GM18508 (cell line): Measurements from ENCODE around the gene TIAM2.
A peak's percentile ranks its signal among the peaks of the same experiment; 100 is the strongest.

ENCODE experiments used
- ATAC-seq: cut with Tn5 transposase; IDR thresholded peaks from one replicate; pipeline ENCODE4 v1.9.1; 2021; ENCODE audit warnings: moderate number of reproducible peaks; ENCODE audit not compliant: insufficient read depth, unreplicated experiment

The TIAM2 gene

DNA sequence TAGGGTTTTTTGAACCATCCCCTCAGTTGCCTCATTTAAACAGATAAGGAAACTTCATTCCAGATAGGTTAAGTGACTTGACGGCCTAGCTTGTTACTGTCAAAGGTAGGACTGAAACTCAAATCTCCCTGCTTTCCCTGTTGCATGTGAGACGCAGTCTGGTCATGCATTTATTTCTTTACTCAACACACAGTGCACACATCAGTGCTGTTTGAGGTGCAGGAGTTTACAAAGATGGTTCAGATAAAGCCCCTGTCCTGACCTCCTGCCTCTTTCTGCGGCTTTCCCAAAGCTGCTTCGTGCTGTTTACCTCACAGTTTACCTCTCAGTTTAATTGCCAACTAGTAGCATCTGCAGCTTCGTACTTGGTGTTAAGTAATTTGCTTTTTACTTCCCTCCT is 26.6 kb downstream of the TIAM2 start:
- ATAC-seq: no peak

DNA sequence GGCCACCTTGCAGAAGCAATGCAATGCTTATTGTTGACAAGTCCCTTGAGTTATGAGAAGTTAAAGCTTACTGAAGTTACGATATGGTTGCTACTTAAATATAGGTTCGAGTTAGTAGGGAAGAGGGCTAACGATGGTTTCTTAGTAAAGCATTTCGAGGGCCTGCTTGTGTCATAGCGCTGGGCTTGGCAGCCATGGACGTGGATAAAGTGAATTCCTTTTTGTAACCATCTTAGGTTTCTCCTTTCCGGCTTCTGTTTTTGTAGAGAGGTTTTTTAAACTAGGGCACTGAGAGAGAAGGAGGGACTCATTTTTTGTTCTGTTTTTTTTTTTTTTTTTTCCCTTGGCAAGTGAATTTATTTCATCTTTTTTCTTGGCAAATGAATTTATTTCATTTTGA is 27.6 kb downstream of the TIAM2 start:
- no peak for ATAC-seq

DNA sequence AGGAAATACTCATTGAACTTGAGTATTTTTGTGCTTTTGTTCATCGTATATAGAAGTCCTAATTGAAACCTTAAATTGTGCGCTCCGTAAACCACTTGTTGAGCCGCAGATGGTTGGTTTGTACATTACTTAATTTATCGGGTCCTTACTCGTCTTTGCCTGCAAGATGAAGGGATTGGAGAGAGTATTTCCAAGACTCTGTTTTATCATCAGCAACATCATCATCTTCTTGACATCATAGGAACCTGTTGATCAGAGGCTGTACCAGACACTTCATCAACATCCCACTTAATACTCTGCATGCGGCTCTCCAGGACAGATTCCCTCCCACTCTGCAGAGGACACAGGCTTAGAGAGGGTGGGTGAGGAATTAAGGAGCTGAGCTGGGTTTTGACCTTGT is 28.6 kb downstream of the TIAM2 start:
- ATAC-seq: no peak

DNA sequence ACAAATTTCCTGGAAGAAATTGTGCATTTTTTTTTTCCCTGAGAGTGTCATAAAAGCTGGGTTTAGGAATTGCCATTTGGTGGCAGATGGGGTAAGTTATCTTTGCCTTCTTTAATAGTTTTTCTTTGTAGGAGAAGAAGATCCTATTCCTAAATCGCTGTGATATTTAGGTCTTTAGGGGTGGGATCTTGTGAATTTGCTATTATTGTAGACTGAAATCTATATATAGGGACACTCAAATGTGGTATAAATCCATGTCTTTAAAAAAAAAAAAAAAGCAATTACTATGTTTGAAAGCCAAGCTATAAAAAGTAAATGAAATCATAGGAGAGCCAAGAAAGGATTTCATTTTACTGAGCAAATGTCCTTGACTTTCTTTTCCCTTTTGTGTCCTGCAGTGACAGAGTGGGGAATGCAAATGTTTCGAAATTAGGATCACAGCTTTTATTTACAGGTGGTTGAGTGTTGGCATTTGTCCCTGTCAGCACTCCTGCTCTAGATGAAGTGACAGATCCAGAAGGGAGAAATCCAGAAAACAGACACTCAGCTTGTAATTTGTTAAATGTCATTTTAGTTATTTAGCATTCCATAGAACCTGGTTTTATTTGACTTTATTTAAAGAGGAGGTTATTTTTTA is 29.4 kb downstream of the TIAM2 start:
- ATAC-seq: no peak

DNA sequence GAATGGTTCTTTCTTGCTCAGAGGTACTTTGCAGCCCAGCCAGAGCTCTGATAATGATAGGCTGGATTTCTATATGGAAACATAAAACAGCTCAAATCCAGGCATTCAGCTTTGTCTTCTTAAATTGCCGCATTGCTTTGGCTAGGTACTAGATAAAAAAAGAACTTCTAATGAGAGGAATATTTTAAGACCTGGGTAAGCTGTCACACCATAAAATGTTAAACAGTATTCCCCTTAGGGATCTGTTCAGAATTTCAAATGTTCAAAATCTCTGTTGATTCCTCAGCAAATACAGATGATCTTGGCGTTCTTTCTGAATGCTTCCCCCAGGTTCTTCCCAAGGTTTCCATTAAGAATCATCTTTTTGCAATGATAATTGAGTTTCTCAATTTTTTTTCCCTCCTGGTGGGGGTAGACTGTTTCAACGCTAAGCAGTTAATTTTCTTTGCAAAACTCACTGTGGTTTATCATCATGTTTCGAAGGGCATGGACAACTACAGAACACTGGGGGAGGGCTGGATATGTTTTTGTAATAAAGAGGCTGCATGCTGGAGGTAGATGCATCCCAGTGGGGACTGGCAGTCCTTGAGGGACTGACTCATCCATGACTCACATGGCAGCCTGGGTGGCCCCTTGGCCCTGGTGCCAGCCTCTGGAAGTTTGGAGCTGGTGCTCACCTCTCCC is 31.0 kb downstream of the TIAM2 start:
- ATAC-seq: no peak

DNA sequence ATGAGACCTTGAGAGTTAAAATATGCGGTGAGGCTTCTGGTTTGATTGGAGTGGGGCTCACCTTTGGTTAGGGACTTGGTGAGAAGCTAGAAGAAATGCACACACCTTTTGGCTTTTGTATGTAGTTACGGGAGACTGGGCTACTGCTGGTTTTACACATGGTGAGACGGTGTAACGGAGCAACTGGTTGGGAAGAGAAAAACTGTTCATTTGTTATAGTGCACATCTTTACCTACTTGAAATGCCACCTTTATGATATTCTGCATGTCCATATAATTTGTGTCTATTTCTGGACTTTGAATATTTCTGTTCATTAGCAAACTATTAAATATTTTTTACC is 31.6 kb downstream of the TIAM2 start:
- no peak for ATAC-seq

DNA sequence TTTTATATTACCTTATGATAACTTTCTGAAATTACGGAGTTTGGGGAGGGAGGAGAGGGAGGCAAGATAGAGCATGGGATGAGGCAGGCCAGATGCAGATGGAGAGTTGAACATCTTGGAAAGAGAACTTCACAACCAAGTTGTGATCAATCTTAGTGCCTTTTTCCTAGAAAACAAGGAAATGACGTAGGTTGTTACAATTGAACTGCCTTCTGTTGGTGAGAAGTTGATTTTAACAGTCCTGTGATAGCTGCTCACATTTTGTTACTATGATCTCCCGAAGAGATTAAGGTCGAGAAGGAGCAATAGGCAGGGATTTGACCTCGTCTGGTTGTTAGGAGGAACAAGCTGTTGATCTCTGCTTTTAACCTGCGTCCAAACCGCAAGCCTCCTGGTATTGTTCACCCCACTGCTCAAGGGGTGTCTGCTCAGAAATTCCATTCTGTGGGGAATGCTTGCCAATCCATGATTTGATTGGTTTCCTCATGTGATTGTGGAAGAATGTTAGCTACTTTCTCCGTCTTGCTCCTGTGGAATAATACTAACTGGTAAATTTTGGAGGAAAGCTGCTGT is 35.1 kb downstream of the TIAM2 start:
- ATAC-seq: no peak

DNA sequence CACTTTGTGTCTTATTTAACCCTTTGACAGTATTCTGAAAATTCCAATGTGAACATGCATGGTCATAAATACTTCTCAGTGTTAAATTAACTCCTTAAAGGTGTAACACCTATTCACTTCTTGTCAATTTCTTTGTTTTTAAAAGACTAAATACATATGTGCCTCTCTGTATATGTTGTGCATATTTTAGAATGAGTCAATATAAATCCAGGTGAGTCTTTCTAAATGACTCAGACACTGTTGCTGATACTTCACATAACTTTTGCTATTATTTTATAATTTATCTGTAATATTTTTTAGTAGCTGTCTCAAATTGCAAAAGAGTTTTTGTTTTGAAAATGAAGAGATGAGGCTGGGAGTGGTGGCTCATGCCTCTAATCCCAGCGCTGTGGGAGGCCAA is 36.0 kb downstream of the TIAM2 start:
- ATAC-seq: no peak

DNA sequence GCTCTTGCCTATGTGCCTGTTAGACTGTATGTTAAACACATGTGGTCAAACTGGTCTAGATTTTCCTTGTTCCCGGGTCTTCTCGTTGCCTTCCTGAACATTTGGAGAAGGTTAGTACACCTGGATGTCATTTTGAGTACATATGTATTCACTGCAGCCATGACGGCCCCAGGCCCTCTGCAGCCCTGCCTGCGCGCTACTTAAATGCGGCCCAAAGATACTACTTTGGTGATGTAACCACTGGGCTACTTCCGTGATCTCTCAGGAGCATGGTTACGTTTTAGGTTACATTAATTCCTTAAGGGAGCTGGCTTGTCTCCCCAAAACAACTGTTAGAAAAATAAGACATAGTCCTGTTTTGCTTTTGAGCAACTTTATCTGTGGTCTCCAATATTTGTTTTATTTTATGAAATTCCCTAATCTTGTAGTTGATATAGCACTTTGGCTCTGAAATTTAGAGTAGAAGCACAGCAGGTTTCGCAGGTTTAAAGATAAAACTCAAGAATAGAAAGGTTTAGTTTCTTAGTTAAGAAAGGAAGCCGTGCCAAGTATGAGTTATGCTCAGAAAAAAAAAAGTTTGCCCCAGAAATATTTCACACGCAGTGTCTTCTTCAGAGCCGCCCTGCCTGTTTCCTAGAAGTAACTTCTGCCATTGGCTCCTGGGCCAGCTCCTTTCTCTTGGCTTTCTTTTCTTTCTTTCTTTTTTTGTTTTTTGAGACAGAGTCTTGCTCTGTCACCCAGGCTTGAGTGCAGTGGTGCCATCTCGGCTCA is 38.1 kb downstream of the TIAM2 start:
- no peak for ATAC-seq

- ATAC-seq: no peak
Observed at GRCh38 chr6:155036907-155037306, 41.8 kb downstream of the TIAM2 start.

GRCh38 chr6:155038104-155038503 is 43.0 kb downstream of the TIAM2 start:
- no peak for ATAC-seq

DNA sequence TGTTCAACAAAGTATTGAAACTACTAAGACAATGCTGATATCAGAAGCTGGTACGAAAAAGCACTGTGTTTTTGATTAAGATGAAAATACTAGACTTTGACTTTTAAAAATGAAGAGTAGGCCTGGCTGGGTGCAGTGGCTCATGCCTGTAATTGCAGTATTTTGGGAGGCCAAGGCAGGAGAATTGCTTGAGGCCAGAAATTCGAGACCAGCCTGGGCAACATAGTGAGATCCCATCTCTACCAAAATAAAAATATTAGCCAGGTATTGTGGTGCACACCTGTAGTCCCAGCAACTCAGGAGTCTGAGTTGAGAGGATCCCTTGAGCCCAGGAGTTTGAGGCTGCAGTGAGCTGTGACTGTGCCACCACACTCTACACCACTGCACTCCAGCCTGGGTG is 43.4 kb downstream of the TIAM2 start:
- no peak for ATAC-seq

GRCh38 chr6:155039618-155040017 is 44.5 kb downstream of the TIAM2 start:
- no peak for ATAC-seq

DNA sequence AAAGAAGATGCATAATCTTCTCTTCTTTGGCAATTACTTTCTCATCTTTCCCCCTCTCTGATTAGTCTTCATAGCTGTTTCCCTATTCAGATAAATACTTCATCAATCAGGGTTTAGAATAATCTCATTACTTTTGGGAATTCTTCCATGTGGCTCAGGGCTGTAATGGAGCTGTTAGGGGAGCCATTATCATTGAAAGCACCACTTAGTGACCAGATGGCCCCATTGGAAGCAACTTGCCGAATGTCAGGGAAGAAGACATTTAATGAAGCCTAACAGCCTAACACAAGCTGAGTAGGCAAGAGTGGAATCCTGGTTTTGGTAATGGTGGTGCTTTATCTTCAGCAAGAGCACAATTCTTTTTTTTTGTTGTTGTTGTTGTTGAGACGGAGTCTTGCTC is 45.0 kb downstream of the TIAM2 start:
- ATAC-seq: no peak

DNA sequence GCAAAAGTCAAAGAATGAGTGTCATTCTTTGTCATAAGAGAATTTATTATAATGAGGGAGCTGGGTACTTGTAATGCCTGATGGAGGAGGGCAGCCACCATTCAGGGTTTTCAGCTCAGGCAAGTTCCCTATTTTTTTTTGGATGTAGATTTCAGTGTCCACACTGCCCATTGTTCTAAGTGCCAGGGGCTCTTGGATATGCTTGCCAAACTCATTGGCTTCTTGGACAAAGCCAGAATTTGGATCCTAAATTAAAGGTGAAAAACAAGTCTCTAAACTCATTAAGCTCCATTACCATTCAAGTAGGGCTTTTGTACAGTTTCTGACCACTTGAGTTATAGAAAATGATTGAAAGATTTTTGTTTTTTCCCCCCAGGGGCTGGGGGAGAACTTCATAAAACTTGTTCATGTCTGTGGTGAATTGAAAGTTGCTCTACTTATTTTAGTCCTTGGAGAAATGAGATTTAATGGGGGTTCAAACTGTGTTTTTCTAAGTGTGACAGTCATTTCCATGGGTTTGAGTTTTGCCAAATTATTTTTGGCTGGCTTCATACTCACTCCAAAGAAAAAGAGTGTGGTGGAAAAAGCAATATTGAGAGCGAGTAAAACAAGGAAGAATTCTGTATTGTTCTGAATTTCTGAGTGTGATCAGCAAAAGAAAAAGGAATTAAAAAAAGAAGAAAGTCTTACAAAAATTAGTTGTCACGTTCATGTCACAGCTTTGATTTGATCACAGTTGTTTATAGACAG is 46.0 kb downstream of the TIAM2 start:
- ATAC-seq: no peak

- ATAC-seq: no peak
Observed at GRCh38 chr6:155041741-155042279, 46.7 kb downstream of the TIAM2 start.

DNA sequence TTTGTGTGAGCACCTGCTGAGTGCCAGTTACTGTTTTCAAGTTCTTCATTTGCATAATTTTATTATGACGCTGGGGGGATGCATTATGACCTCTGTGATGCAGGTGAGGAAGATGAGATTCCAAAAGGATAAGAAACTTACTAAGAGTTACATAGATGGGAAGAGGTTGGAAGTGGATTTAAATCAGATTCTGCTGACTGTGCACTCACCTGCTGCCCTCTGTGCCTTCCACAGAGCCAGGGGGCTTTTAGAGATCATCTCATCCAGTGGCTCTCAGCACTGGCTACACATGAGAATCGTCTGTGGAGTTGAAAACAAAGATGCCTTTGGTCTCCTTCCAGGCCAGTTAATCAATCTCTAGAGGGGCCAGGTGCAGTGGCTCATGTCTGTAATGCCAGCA is 47.9 kb downstream of the TIAM2 start:
- no peak for ATAC-seq

DNA sequence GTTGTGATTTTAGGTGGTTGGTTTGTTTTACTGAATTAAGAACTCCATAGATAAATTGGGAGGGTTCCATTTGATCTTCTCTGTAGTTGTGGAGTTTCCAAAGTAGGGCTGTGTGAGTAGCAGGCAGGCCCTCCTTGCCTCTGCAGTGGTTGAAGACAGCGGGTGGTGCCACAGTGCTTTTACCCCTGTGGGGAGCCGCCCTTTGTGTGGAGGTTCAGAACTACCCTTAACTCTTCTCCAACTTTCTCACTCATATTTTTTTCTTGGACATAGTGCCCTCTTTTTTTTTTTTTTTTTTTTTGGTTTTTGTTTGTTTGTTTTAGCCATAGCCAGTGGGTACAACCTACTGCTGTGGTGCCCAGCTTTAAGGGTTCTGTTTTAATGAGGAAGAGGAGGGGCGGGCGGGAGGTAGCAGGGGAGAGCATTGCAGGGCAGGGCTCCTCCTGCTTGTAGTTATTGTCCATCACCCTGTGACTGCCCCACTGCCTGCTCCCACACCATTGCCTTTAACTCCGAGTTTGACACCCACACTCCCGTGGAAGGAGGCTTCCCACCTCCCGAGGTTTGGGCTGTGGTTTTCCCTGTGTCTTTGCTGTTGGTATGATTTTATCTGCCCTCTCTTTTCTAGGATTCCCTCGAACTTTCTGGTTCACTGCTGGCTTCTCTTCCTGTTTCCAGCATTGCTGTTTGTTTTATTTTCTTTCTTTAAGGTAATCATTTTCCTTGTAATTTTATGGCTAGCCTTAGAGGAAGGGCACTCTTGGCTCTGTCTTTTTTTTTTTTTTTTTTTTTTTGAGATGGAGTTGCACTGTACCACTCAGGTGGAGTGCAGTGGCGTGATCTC is 50.7 kb downstream of the TIAM2 start:
- ATAC-seq: no peak

DNA sequence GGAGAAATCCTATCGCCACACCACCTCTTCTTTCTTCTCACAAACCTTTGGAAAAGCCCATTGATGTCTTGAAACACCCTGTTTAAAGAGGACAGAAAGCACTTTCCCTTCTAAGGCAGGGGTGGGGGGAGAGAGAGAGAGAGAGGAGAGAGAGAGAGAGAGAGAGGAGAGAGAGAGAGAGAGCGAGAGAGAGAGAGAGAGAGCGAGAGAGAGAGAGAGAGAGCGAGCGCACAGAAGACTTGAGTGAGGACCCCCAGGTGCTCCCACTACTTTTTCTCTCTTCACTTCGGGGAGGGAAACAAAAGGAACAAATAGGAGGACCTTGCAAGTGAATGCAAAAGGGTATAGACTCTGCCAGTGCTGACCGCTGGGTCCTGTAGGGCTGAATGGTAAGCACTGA is 52.4 kb downstream of the TIAM2 start:
- no peak for ATAC-seq

GRCh38 chr6:155050311-155050710 is 55.2 kb downstream of the TIAM2 start:
- ATAC-seq: peak; percentile 83
